Esophagus (tissue), 2 donors: ENCODE data around the gene KLK14. TPM values are rescaled to one million over a fixed set of nuclear protein-coding genes. Genes with fewer than 3 reads are reported as not detected.
A peak's percentile ranks its signal among the peaks of the same experiment; 100 is the strongest.

Experiments
- H3K27ac ChIP-seq, 2 donors: one replicate each; pipeline ENCODE4 v1.5.1; 2013; ENCODE audit warnings: low read depth in 2 of 2, mild to moderate bottlenecking in 2 of 2, inconsistent platforms in 1 of 2, low read length in 1 of 2, moderate library complexity in 1 of 2
- H3K27me3 ChIP-seq, 2 donors: one replicate each; pipeline ENCODE4 v1.6.1; 2013; ENCODE audit warnings: low read length in 2 of 2, control low read depth in 1 of 2, mild to moderate bottlenecking in 1 of 2; ENCODE audit not compliant: insufficient read depth in 2 of 2, control insufficient read depth in 1 of 2
- H3K36me3 ChIP-seq, 2 donors: one replicate each; pipeline ENCODE4 v1.6.1; 2013; ENCODE audit warnings: low read length in 1 of 2; ENCODE audit not compliant: control insufficient read depth in 2 of 2, insufficient read depth in 2 of 2
- H3K4me1 ChIP-seq, 2 donors: one replicate each; pipeline ENCODE4 v1.6.1; 2013; ENCODE audit warnings: low read length in 1 of 2; ENCODE audit not compliant: control insufficient read depth in 2 of 2, insufficient read depth in 2 of 2
- H3K4me3 ChIP-seq, 2 donors: one replicate each; pipeline ENCODE4 v1.5.1; 2013; ENCODE audit warnings: low read length in 2 of 2, mild to moderate bottlenecking in 2 of 2, low read depth in 1 of 2, moderate library complexity in 1 of 2
- H3K9me3 ChIP-seq, 2 donors: one replicate each; pipeline ENCODE4 v1.6.1; 2013; ENCODE audit warnings: mild to moderate bottlenecking in 2 of 2, low read depth in 1 of 2, low read length in 1 of 2, moderate library complexity in 1 of 2; ENCODE audit not compliant: control insufficient read depth in 2 of 2, insufficient read depth in 1 of 2
- WGBS, 2 donors: extraction: QIAGEN DNeasy Blood & Tissue Kit; methylation state at CpG; one replicate each; pipeline ENCODE4 v1.1.7; 2013; 5-methylcytosine and 5-hydroxymethylcytosine counted together
- polyA plus RNA-seq, 2 donors: library from polyadenylated mRNA; stranded (reverse); fragments of 200-250 nt; gene quantifications; one replicate each; pipeline ENCODE4 v1.2.3, GENCODE V29; 2013
- donor health status: healthy with polysubstance abuse.
- donor health status: Bipolar disorder and iron deficiency.

Gene KLK14
- polyA plus RNA-seq, 2 donors: 0.09 to 0.31 TPM

DNA sequence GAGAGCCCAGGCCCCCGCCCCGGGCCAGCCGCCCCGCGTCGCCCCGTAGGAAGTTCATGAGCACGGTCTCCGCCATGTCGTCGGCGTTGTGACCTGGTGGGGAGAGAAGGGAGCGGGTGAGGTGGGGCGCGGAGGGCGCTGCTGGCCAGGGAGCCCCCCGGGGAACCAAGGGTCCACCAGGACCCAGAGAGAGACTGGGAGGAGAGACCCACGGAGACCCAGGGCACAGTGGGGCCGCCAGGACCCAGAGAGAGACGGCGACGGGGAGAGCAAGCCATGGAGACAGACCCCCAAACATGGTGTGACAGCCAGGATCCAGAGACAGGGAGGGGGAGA, 16.3 kb upstream of the KLK14 start:
- WGBS, 2 donors: 75% methylated on average over 22 of the region's 22 CpGs
- Histone ChIP-seq H3K4me3 (no peak overlapping the region), H3K9me3 (no peaks in the 10 kb centered on the region), H3K4me1 (peaks cover 2 to 4% of the 10 kb centered on the region in 2 donors), H3K36me3 (peaks cover under 1 to 15% of the 10 kb centered on the region in 2 donors), H3K27ac (no peak overlapping the region), H3K27me3 (no peaks in the 10 kb centered on the region)

DNA sequence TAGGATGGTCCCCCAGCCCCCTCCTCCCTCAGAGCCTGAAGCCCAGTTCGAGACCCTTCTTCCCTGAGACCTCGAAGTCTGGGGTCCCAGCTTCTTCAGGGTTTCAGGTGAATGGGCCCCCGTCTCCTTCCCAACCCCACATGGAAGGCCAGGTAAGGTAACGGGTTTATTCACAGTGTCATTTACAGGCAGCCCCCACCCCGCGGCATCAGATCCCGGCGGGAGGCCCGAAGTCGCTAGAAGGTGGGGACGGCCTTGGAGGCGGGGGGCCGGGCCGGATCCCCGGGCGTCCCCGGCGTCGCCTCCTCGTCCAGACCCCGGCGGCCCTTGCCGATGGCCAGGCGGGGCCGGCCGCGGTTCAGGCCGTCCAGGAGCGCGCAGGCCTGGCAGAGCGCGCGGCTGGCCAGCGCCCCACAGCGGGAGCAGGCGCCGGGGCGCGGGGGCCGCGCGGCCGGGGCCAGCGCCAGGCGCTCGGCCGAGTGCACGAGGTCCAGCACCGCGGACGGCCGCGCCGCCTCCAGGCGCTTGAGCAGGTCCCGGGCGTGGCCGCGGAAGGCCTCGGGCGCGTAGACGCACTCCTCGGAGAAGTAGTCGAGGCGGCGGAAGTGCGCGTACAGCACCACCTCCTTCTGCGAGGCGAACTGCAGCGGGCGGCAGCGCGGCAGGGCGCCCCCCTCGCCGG, 15.8 kb upstream of the KLK14 start:
- Histone ChIP-seq H3K27ac (no peak overlapping the region), H3K27me3 (no peaks in the 10 kb centered on the region), H3K4me3 (no peak overlapping the region), H3K9me3 (no peaks in the 10 kb centered on the region), H3K4me1 (peaks cover 2 to 8% of the 10 kb centered on the region in 2 donors), H3K36me3 (peaks cover 0 to 10% of the 10 kb centered on the region in 2 donors)
- 66 to 80% methylated on average over 69 to 78 of the region's 78 CpGs for WGBS, 2 donors

DNA sequence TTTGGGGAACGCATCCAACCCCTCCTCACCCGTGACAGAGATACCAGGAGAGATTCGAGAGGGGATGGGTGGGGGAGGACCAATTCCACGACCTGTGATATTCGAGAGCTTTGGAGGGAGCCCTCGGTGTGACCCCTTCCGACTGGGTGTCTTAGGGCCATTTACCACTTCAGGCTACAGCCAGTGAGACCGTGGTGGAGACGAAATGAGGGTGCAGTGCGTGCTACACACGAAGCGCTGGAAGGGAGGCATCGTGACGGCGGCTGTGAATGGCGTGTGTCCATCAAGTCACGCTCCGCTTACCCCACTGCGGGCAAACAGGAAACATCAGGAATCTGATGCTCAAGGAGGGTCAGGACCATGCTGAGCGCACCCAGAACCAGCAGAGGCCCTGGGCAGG, 15.1 kb upstream of the KLK14 start:
- H3K36me3 ChIP-seq: peaks cover 0 to 10% of the 10 kb centered on the region in 2 donors
- H3K9me3 ChIP-seq: no peaks in the 10 kb centered on the region
- WGBS, 2 donors: 72 to 79% methylated on average over 20 of the region's 20 CpGs
- H3K27me3 ChIP-seq: no peaks in the 10 kb centered on the region
- H3K4me3 ChIP-seq: no peak overlapping the region
- H3K4me1 ChIP-seq: peaks cover 2 to 9% of the 10 kb centered on the region in 2 donors
- peak overlapping the region in 1 of 2 donors; percentile 9 for H3K27ac ChIP-seq

DNA sequence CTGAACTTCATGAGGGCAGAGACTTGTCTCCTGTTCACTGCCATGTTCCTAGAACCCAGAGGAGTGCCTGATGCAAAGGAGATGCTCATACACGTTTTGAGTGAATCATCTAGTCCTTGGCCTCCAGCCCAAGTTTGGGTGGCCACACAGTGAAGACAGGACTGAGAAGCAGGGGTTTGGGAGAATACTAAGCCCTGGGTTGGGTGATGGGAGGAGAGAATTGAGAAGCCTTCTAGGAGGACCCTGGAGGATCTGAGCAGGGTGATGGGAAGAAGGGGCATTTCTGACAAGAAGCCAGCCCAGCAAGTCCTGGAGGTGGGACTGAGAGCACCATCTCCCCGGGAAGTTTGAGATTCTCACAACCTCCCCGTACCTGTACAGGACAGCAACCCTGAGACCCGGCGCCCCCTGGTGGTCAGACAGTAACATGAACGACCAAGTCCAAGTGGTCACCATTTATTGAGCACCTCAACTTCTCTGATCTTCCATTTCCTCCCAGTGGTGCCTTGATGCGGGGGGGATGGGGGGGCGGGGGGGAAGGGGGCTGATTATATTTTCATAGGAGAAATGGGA, 14.6 kb upstream of the KLK14 start:
- no peak overlapping the region for H3K4me3 ChIP-seq
- H3K27ac ChIP-seq: peak overlapping the region; percentile 5 to 85
- 9 to 13% methylated on average over 7 to 8 of the region's 8 CpGs for WGBS, 2 donors
- H3K36me3 ChIP-seq: peaks cover 0 to 10% of the 10 kb centered on the region in 2 donors
- H3K9me3 ChIP-seq: no peaks in the 10 kb centered on the region
- no peaks in the 10 kb centered on the region for H3K27me3 ChIP-seq
- peaks cover 2 to 9% of the 10 kb centered on the region in 2 donors for H3K4me1 ChIP-seq

DNA sequence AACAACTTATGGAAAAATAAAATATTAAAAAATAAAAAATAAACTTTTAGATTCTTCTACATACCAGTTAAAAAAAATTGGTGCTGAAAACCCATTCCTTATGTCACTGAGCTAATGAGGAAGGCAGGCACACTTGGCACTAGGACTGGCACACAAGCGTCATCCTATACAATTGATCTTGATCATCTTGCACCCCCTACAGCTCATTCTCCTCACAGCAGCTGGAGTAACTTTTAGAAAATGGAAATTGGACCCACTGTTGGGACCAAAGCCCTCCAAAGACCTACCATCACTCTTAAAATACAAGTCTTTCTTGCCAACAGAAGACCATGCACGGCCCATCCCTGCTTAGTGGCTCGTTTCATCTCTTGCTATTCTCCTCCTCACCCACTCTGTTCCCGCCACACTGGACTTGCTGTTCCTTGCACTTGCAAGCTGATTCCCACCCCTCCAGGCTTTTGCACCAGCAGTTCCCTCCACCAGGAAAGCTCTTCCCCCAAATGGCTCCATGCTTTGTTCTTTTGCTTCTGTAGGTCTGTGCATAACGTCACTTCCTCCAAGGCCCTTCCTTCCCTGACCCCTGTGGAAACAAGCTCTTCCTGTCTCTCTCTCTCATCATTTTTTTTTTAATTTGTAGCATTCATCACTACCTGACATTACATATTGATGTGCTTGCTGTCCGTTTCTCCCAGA, 13.9 kb upstream of the KLK14 start:
- Histone ChIP-seq H3K9me3 (no peaks in the 10 kb centered on the region), H3K27ac (peak overlapping the region; percentile 5 to 85), H3K27me3 (no peaks in the 10 kb centered on the region), H3K4me3 (no peak overlapping the region), H3K36me3 (peaks cover 0 to 10% of the 10 kb centered on the region in 2 donors), H3K4me1 (peaks cover 2 to 9% of the 10 kb centered on the region in 2 donors)
- WGBS, 2 donors: 65 to 68% methylated on average over 6 of the region's 6 CpGs

DNA sequence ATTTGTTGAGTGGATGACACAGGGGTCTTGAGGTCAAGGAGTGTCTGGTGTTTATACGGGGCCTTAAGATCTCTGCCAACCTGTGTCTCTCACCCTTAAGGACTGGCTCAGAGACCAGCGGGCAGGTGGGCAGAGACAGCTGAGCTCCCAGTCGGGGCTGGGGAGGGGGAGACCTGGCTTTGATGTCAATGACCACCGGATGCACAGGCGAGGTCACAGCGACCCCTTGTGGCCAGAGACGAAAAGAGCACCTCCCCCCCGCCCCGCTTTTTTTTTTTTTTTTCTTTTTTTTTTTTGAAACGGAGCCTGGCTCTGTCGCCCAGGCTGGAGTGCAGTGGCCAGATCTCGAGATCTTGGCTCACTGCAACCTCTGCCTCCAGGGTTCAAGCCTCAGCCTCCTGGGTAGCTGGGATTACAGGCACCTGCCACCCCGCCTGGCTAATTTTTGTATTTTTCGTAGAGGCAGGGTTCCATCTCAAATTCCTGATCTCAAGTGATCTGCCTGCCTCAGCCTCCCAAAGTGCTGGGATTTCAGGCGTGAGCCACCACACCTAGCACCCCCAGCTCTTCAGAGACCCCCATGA, 12.1 kb upstream of the KLK14 start:
- Histone ChIP-seq H3K27ac (peak overlapping the region in 1 of 2 donors; percentile 29), H3K27me3 (no peaks in the 10 kb centered on the region), H3K4me3 (no peak overlapping the region), H3K9me3 (no peaks in the 10 kb centered on the region), H3K36me3 (peaks cover 0 to 7% of the 10 kb centered on the region in 2 donors), H3K4me1 (peaks cover 2 to 9% of the 10 kb centered on the region in 2 donors)
- 22 to 30% methylated on average over 15 of the region's 15 CpGs for WGBS, 2 donors

DNA sequence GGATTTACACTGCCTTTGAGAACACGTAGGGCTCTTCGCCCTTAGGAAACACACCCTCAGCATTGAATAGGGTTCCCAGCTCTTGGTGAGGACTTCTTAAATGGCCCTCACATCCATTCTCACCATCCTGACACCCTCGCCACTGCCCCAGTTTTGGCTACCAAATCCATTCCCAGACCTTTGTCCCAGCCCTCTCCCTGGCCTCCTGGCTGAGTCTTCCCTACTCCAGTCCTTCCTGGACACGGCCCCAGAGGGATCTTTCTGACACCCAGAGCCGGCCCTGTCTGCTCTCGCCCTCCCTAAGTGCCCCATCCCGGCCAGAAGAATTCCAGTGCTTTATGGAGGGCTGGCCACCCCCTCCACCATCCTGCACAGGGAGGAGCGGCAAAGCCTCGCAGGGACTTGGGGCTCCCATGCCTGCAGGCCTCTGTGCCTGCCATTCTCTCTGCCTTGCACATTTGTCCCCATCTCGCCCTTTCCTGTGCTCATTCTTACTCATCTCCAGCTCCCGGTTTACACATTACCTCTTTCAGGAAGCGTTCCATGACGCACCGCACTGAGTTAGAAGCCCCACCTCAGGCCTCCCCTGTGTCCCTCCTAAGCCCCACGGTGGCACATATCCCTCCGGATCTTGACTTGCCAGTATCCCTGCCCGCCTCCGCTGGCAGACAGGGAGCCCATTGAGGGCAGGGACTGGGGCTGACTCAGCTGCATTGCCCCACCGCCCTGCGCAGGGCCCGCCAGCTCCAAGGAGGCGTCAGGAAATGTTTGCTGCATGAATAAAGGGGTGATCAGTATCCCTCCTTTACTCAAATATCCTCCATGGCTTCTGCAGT, 11.0 kb upstream of the KLK14 start:
- 68 to 71% methylated on average over 22 of the region's 22 CpGs for WGBS, 2 donors
- Histone ChIP-seq H3K27ac (peak overlapping the region; percentile 11 to 88), H3K4me3 (no peak overlapping the region)

DNA sequence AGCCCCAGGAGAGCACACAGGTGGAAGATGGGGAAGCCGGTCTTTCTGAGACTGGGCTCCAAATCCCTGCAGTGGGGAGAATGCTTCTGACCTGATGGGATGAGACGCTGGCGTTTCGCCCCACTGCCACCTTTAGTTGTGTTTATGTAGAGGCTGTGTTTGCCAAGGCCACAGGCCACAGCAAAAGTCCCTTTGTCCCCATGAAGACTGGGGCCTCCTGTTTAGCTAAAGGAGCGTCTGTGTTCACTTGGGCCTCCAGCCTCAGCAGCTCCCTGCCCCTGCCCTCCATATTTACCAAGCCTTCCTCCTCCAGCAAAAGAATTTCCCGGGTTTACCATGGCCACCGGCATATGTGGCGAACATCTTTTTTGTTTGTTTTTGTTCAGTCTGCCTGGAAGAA, 10.4 kb upstream of the KLK14 start:
- Histone ChIP-seq H3K4me3 (no peak overlapping the region), H3K27me3 (no peaks in the 10 kb centered on the region), H3K4me1 (peaks cover 2 to 9% of the 10 kb centered on the region in 2 donors), H3K36me3 (peaks cover 0 to 4% of the 10 kb centered on the region in 2 donors), H3K27ac (peak overlapping the region in 1 of 2 donors; percentile 88), H3K9me3 (no peaks in the 10 kb centered on the region)
- 59% methylated on average over 8 of the region's 8 CpGs for WGBS, 2 donors

More for the DNA sequence above, 11.0 kb upstream of the KLK14 start:
- H3K27me3 ChIP-seq: no peaks in the 10 kb centered on the region
- no peaks in the 10 kb centered on the region for H3K9me3 ChIP-seq
- H3K36me3 ChIP-seq: peaks cover 0 to 7% of the 10 kb centered on the region in 2 donors
- H3K4me1 ChIP-seq: peaks cover 2 to 9% of the 10 kb centered on the region in 2 donors
